Measurements from ENCODE around the gene ST6GALNAC6.

GRCh38 chr9:127892831-127893230, 6.6 kb downstream of the ST6GALNAC6 start:
- TF ChIP-seq MAFK (IDR thresholded peaks at IDR 0.05; ENCODE audit: low read depth, low read length) (no peak), BHLHE40 (IDR thresholded peaks at IDR 0.05; ENCODE audit: low read depth, low read length) (no peak), POLR2A (IDR thresholded peaks at IDR 0.05; ENCODE audit: low read depth, low read length) (no peak), RCOR1 (IDR thresholded peaks at IDR 0.05; ENCODE audit: insufficient replicate concordance, low read length) (no peak), MXI1 (IDR thresholded peaks at IDR 0.05; ENCODE audit: borderline replicate concordance, low read depth, low read length) (no peak), RAD21 (IDR thresholded peaks at IDR 0.05; ENCODE audit: low read length) (no peak), SMC3 (IDR thresholded peaks at IDR 0.05; ENCODE audit: low read depth, low read length) (no peak), CEBPB (IDR thresholded peaks at IDR 0.05; ENCODE audit: low read depth, low read length) (no peak), MAZ (IDR thresholded peaks at IDR 0.05; ENCODE audit: borderline replicate concordance, low read depth, low read length) (no peak)
- TF ChIP-seq, protein P1, sequence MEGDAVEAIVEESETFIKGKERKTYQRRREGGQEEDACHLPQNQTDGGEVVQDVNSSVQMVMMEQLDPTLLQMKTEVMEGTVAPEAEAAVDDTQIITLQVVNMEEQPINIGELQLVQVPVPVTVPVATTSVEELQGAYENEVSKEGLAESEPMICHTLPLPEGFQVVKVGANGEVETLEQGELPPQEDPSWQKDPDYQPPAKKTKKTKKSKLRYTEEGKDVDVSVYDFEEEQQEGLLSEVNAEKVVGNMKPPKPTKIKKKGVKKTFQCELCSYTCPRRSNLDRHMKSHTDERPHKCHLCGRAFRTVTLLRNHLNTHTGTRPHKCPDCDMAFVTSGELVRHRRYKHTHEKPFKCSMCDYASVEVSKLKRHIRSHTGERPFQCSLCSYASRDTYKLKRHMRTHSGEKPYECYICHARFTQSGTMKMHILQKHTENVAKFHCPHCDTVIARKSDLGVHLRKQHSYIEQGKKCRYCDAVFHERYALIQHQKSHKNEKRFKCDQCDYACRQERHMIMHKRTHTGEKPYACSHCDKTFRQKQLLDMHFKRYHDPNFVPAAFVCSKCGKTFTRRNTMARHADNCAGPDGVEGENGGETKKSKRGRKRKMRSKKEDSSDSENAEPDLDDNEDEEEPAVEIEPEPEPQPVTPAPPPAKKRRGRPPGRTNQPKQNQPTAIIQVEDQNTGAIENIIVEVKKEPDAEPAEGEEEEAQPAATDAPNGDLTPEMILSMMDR (conservative IDR thresholded peaks at IDR 0.05; ENCODE audit: low read depth, low read length), result no peak
- TF ChIP-seq, protein P2, sequence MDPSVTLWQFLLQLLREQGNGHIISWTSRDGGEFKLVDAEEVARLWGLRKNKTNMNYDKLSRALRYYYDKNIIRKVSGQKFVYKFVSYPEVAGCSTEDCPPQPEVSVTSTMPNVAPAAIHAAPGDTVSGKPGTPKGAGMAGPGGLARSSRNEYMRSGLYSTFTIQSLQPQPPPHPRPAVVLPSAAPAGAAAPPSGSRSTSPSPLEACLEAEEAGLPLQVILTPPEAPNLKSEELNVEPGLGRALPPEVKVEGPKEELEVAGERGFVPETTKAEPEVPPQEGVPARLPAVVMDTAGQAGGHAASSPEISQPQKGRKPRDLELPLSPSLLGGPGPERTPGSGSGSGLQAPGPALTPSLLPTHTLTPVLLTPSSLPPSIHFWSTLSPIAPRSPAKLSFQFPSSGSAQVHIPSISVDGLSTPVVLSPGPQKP (IDR thresholded peaks at IDR 0.05; ENCODE audit: borderline replicate concordance, low read depth, low read length), result no peak
- TF ChIP-seq, protein P3, sequence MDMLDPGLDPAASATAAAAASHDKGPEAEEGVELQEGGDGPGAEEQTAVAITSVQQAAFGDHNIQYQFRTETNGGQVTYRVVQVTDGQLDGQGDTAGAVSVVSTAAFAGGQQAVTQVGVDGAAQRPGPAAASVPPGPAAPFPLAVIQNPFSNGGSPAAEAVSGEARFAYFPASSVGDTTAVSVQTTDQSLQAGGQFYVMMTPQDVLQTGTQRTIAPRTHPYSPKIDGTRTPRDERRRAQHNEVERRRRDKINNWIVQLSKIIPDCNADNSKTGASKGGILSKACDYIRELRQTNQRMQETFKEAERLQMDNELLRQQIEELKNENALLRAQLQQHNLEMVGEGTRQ (IDR thresholded peaks at IDR 0.05; ENCODE audit: low read depth, low read length), result no peak

All from IMR-90 (cell line).